Ovary (tissue), 3 donors: ENCODE measurements around the gene SLC25A25.

Experiments
- POLR2A ChIP-seq: fragments of 450-650 bp; IDR thresholded peaks from one replicate; pipeline ENCODE4 v1.6.1; 2017; ENCODE audit warnings: antibody characterized with exemption, mild to moderate bottlenecking, moderate library complexity
- TF ChIP-seq, protein P1 (sequence below), 3 donors: fragments of 450-650 bp in 2 of 3; fragments of 200-600 bp in 1 of 3; IDR thresholded peaks; one replicate each; pipeline versions ENCODE4 v1.5.1 to v1.8.0; 2016 to 2022; ENCODE audit warnings: antibody characterized with exemption in 3 of 3, mild to moderate bottlenecking in 1 of 3
- donor health status: DM: no; HTN: no; CAD: no.

DNA sequence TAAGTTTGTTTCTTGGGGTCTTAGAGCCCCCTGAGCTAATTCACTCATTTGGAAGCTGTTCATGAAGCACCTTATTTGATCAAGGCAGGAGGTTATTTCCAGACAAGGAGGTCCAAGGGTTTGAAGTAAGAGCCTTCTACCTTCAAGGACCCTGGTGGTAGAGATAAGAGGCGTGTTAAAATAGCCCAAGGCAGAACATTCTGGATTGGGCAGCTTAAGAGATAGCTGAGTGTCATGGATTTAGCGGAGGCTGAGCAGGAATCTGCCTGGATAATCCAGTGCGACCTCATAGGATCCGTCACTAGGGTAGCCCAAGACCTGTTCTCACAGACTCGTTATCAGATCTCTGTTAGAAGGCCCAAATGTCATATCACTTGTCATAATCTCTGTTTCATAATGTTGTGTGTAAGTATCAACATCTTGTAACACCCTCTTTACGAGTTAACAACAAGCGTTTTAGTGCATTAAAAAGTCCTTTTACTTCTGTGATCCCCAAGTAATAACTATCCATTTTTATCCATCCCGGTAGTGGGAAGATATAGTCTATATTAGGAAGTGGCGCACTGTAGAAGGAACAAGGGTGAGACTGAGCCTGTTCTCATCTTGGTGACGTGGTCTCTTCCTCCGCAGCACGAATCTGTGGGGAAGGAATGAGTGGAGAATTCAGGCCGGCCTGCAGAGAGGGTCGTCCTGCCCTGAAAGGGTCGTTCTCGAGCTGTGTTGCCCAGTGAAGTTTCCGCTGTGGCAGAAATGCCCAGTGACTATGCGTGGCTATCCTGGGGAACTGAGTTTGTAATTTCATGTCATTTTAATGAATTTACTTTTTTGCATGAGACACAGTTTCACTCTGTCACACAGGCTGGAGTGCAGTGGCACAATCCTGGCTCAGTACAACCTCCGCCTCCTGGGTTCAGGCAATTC, 28.8 kb downstream of the SLC25A25 start:
- TF ChIP-seq, protein P1, sequence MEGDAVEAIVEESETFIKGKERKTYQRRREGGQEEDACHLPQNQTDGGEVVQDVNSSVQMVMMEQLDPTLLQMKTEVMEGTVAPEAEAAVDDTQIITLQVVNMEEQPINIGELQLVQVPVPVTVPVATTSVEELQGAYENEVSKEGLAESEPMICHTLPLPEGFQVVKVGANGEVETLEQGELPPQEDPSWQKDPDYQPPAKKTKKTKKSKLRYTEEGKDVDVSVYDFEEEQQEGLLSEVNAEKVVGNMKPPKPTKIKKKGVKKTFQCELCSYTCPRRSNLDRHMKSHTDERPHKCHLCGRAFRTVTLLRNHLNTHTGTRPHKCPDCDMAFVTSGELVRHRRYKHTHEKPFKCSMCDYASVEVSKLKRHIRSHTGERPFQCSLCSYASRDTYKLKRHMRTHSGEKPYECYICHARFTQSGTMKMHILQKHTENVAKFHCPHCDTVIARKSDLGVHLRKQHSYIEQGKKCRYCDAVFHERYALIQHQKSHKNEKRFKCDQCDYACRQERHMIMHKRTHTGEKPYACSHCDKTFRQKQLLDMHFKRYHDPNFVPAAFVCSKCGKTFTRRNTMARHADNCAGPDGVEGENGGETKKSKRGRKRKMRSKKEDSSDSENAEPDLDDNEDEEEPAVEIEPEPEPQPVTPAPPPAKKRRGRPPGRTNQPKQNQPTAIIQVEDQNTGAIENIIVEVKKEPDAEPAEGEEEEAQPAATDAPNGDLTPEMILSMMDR (IDR thresholded peaks at IDR 0.05), result no peak
- TF ChIP-seq POLR2A, result no peak
